GM12801 (cell line): ENCODE measurements around the gene LYZL1.

Source experiments
- CTCF ChIP-seq: IDR thresholded peaks from one replicate; pipeline ENCODE4 v1.5.1; 2011; ENCODE audit warnings: control low read depth; ENCODE audit not compliant: insufficient read length; ENCODE audit errors: extremely low read depth

The LYZL1 gene

GRCh38 chr10:29329420-29329819, 40.5 kb downstream of the LYZL1 start:
- no peak for TF ChIP-seq CTCF

GRCh38 chr10:29332061-29332760, 43.3 kb downstream of the LYZL1 start:
- TF ChIP-seq CTCF, result no peak

- TF ChIP-seq CTCF, result no peak
Measured at GRCh38 chr10:29332761-29333148, 43.9 kb downstream of the LYZL1 start.

- no peak for TF ChIP-seq CTCF
Measured at GRCh38 chr10:29343607-29344038, 54.8 kb downstream of the LYZL1 start.

GRCh38 chr10:29344073-29344820, 55.4 kb downstream of the LYZL1 start:
- no peak for TF ChIP-seq CTCF

GRCh38 chr10:29345144-29345909, 56.5 kb downstream of the LYZL1 start:
- TF ChIP-seq CTCF, result no peak

GRCh38 chr10:29345910-29346209, 57.0 kb downstream of the LYZL1 start:
- TF ChIP-seq CTCF, result no peak
